HepG2 (cell line): ENCODE results near the gene KCNK7. TPM values are rescaled to one million over a fixed set of nuclear protein-coding genes. Genes with fewer than 3 reads are reported as not detected.

ENCODE experiments used
- BRD4 ChIP-seq: sonication (generic); formaldehyde crosslinking; IDR thresholded peaks from 2 replicates; pipeline ENCODE4 v1.4.0; 2020; ENCODE audit warnings: missing genetic modification reagents
- EP300 ChIP-seq, 3 experiments: sonication (generic) in 1 of 3; formaldehyde crosslinking in 1 of 3; IDR thresholded peaks; 2 replicates each; pipeline versions ENCODE4 v1.5.1 to v1.6.1; 2011 to 2020; ENCODE audit warnings: low read depth in 2 of 3, low read length in 2 of 3, borderline replicate concordance in 1 of 3, improper control_type of control experiment in 1 of 3, mild to moderate bottlenecking in 1 of 3, missing genetic modification reagents in 1 of 3, moderate library complexity in 1 of 3
- ESRRA ChIP-seq: sonication (generic); formaldehyde crosslinking; IDR thresholded peaks from 2 replicates; pipeline ENCODE4 v1.5.1; 2020; ENCODE audit warnings: mild to moderate bottlenecking, low read depth, missing genetic modification reagents
- ETV5 ChIP-seq: IDR thresholded peaks from 2 replicates; pipeline ENCODE4 v1.6.1; 2018; ENCODE audit warnings: missing biosample characterization, missing genetic modification reagents, inconsistent platforms, borderline replicate concordance
- FOXO1 ChIP-seq: sonication (generic); formaldehyde crosslinking; IDR thresholded peaks from 2 replicates; pipeline ENCODE4 v1.4.0; 2020; ENCODE audit warnings: missing genetic modification reagents
- HNRNPLL ChIP-seq: fragments of 200-400 bp; formaldehyde crosslinking; IDR thresholded peaks from 2 replicates; pipeline ENCODE4 v1.6.1; 2017; ENCODE audit warnings: mild to moderate bottlenecking, low read depth, low read length; ENCODE audit not compliant: poor library complexity, severe bottlenecking
- HOXA7 ChIP-seq: sonication (generic); formaldehyde crosslinking; IDR thresholded peaks from 2 replicates; pipeline ENCODE4 v1.8.1; 2022; ENCODE audit warnings: mild to moderate bottlenecking, missing genetic modification reagents, moderate library complexity
- HOXD1 ChIP-seq: sonication (generic); formaldehyde crosslinking; IDR thresholded peaks from 2 replicates; pipeline ENCODE4 v1.5.0; 2020; ENCODE audit warnings: missing genetic modification reagents
- KAT7 ChIP-seq: IDR thresholded peaks from 2 replicates; pipeline ENCODE4 v1.6.1; 2018; ENCODE audit warnings: borderline replicate concordance, missing compliant biosample characterization
- KDM2A ChIP-seq: sonication (generic); formaldehyde crosslinking; IDR thresholded peaks from 2 replicates; pipeline ENCODE4 v1.4.0; 2020; ENCODE audit warnings: low read depth, missing genetic modification reagents, borderline replicate concordance
- NCOA1 ChIP-seq: sonication (generic); formaldehyde crosslinking; IDR thresholded peaks from 2 replicates; pipeline ENCODE4 v1.9.0; 2021; ENCODE audit warnings: missing genetic modification reagents
- PBX2 ChIP-seq: IDR thresholded peaks from 2 replicates; pipeline ENCODE4 v1.6.1; 2016; ENCODE audit warnings: control low read depth
- PHF21A ChIP-seq: sonication (generic); formaldehyde crosslinking; IDR thresholded peaks from 2 replicates; pipeline ENCODE4 v1.5.0; 2020; ENCODE audit warnings: mild to moderate bottlenecking, missing genetic modification reagents
- POLR2G ChIP-seq: fragments of 200-400 bp; formaldehyde crosslinking; IDR thresholded peaks from 2 replicates; pipeline ENCODE4 v1.6.1; 2018; ENCODE audit warnings: mild to moderate bottlenecking, low read depth, low read length, moderate library complexity
- PPARG ChIP-seq: conservative IDR thresholded peaks from 2 replicates; pipeline ENCODE4 v1.6.1; 2016; ENCODE audit warnings: missing biosample characterization, missing genetic modification reagents
- REXO4 ChIP-seq: sonication (generic); formaldehyde crosslinking; IDR thresholded peaks from 2 replicates; pipeline ENCODE4 v1.8.0; 2022; ENCODE audit warnings: missing genetic modification reagents, mild to moderate bottlenecking, borderline replicate concordance
- SAP130 ChIP-seq: IDR thresholded peaks from 2 replicates; pipeline ENCODE4 v1.6.1; 2016; ENCODE audit warnings: low read depth
- SOX6 ChIP-seq, 2 experiments: fragments of 450-650 bp in 1 of 2; sonication (generic) in 1 of 2; formaldehyde crosslinking in 1 of 2; IDR thresholded peaks; 2 replicates each; pipeline versions ENCODE4 v1.4.0 to v1.6.1; 2017 to 2020; ENCODE audit warnings: antibody characterized with exemption in 1 of 2, mild to moderate bottlenecking in 1 of 2, missing genetic modification reagents in 1 of 2
- SP5 ChIP-seq: IDR thresholded peaks from 2 replicates; pipeline ENCODE4 v1.6.1; 2016; ENCODE audit warnings: low read depth, borderline replicate concordance
- U2AF1 ChIP-seq: fragments of 200-400 bp; formaldehyde crosslinking; optimal IDR thresholded peaks from 2 replicates; pipeline ENCODE3; 2017; ENCODE audit warnings: mild to moderate bottlenecking, low read depth, low read length
- ZBTB7B ChIP-seq: sonication (generic); formaldehyde crosslinking; IDR thresholded peaks from 2 replicates; pipeline ENCODE4 v1.4.0; 2020; ENCODE audit warnings: missing genetic modification reagents
- ZMYM4 ChIP-seq: sonication (generic); formaldehyde crosslinking; IDR thresholded peaks from 2 replicates; pipeline ENCODE4 v1.8.1; 2023; ENCODE audit warnings: mild to moderate bottlenecking, missing genetic modification reagents
- ZNF234 ChIP-seq: sonication (generic); formaldehyde crosslinking; conservative IDR thresholded peaks from 2 replicates; pipeline ENCODE4 v1.5.1; 2020; ENCODE audit warnings: mild to moderate bottlenecking, missing genetic modification reagents
- ZNF496 ChIP-seq: sonication (generic); formaldehyde crosslinking; IDR thresholded peaks from 2 replicates; pipeline ENCODE4 v1.8.1; 2023; ENCODE audit warnings: mild to moderate bottlenecking, moderate library complexity, missing genetic modification reagents; ENCODE audit not compliant: insufficient replicate concordance
- ZNF816 ChIP-seq: sonication (generic); formaldehyde crosslinking; IDR thresholded peaks from 2 replicates; pipeline ENCODE4 v1.8.0; 2022; ENCODE audit warnings: missing genetic modification reagents, mild to moderate bottlenecking, borderline replicate concordance
- polyA plus RNA-seq, 8 experiments: library from polyadenylated mRNA; depleted of rRNA in 3 of 8; stranded (reverse) in 7 of 8; unstranded in 1 of 8; fragments of >200 nt; fragmentation: Illumina TruSeq in 4 of 8; extraction: Trizol in 4 of 8; gene quantifications; 2 replicates each; pipeline versions ENCODE4 v1.2.1 to v1.2.3, GENCODE V29; 2011 to 2016; ENCODE audit warnings: low read depth in 4 of 8, missing spikeins in 1 of 8, mixed read lengths in 1 of 8; ENCODE audit not compliant: insufficient read depth in 1 of 8
- total RNA-seq, 5 experiments: library from RNA; depleted of rRNA; stranded (reverse); fragments of >200 nt; fragmentation: Illumina TruSeq; extraction: Trizol; gene quantifications; 2 replicates each; pipeline ENCODE4 v1.2.3, GENCODE V29; 2016; ENCODE audit warnings: low read depth in 1 of 5
- TF ChIP-seq, protein P1 (sequence below): sonication (generic); formaldehyde crosslinking; IDR thresholded peaks from 2 replicates; pipeline ENCODE4 v1.4.0; 2020; ENCODE audit warnings: mild to moderate bottlenecking, low read depth, missing genetic modification reagents
- TF ChIP-seq, protein P2 (sequence below), 2 experiments: fragments of 450-650 bp in 1 of 2; sonication (generic) in 1 of 2; formaldehyde crosslinking; IDR thresholded peaks; 2 replicates each; pipeline versions ENCODE4 v1.5.0 to v1.8.0; 2020 to 2022; ENCODE audit warnings: mild to moderate bottlenecking in 1 of 2, missing genetic modification reagents in 1 of 2

KCNK7 gene
- total and polyA plus RNA-seq, 2 of the 13 experiments (the other 11 are each of a cell fraction or from before 2014, with no cell fraction given) = 0.11 TPM; not detected in 1

- TF ChIP-seq ZNF234 (CRISPR knock-in tag) (no peak), PPARG (CRISPR knock-in tag) (0 out of 2 replicates have a peak, but pooled peaks have one; percentile 19), PHF21A (CRISPR knock-in tag) (peak; percentile 72; the same call in 1 of the 2 replicates), ESRRA (peak; percentile 39; the same call in 1 of the 2 replicates), ZMYM4 (0 out of 2 replicates have a peak, but pooled peaks have one; percentile 15), ZNF496 (no peak), PBX2 (0 out of 2 replicates have a peak, but pooled peaks have one; percentile 52), SP5 (peak; percentile 85; the same call in 1 of the 2 replicates), FOXO1 (CRISPR knock-in tag) (peak; percentile 10; the same call in 1 of the 2 replicates), BRD4 (CRISPR knock-in tag) (0 out of 2 replicates have a peak, but pooled peaks have one; percentile 49), POLR2G (peak; percentile 63; the same call in 1 of the 2 replicates), KDM2A (CRISPR knock-in tag) (peak; percentile 43; the same call in 1 of the 2 replicates), HOXD1 (CRISPR knock-in tag) (no peak), REXO4 (CRISPR knock-in tag) (no peak), NCOA1 (CRISPR knock-in tag) (no peak), ZBTB7B (CRISPR knock-in tag) (peak; percentile 35; the same call in 1 of the 2 replicates), KAT7 (CRISPR knock-in tag) (0 out of 2 replicates have a peak, but pooled peaks have one; percentile 34), U2AF1 (no peak), EP300 (IDR thresholded peaks at IDR 0.05; ENCODE audit: low read depth in 2 of 2, low read length in 2 of 2) (0 out of 4 replicates have a peak, but pooled peaks of 1 of the 2 experiments have one; percentile 17), EP300 (CRISPR knock-in tag; IDR thresholded peaks at IDR 0.05; ENCODE audit: borderline replicate concordance) (no peak), SOX6 (IDR thresholded peaks at IDR 0.05) (no peak), SOX6 (CRISPR knock-in tag; IDR thresholded peaks at IDR 0.05) (peak; percentile 31; the same call in 1 of the 2 replicates), ZNF816 (CRISPR knock-in tag) (no peak), HNRNPLL (peak; percentile 59), SAP130 (CRISPR knock-in tag) (peak; percentile 72), HOXA7 (no peak), ETV5 (CRISPR knock-in tag) (peak; percentile 90)
- TF ChIP-seq, protein P1, sequence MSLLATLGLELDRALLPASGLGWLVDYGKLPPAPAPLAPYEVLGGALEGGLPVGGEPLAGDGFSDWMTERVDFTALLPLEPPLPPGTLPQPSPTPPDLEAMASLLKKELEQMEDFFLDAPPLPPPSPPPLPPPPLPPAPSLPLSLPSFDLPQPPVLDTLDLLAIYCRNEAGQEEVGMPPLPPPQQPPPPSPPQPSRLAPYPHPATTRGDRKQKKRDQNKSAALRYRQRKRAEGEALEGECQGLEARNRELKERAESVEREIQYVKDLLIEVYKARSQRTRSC (CRISPR knock-in tag) = no peak
- TF ChIP-seq, protein P2, sequence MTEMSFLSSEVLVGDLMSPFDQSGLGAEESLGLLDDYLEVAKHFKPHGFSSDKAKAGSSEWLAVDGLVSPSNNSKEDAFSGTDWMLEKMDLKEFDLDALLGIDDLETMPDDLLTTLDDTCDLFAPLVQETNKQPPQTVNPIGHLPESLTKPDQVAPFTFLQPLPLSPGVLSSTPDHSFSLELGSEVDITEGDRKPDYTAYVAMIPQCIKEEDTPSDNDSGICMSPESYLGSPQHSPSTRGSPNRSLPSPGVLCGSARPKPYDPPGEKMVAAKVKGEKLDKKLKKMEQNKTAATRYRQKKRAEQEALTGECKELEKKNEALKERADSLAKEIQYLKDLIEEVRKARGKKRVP (CRISPR knock-in tag; IDR thresholded peaks at IDR 0.05) = no peak
Measured at GRCh38 chr11:65546217-65546958, 49.2 kb downstream of the KCNK7 start (continued).
